NB4 (cell line): ENCODE results near the gene B4GALT6.

ENCODE experiments used
- DNase-seq: peaks from one replicate; pipeline ENCODE4 v3.0.0; 2010; ENCODE audit warnings: low read depth
- H3K4me3 ChIP-seq: one replicate; pipeline ENCODE4 v1.5.1; 2011; ENCODE audit warnings: mild to moderate bottlenecking, low read depth, low read length, moderate library complexity
- MYC ChIP-seq: IDR thresholded peaks from 2 replicates; pipeline ENCODE4 v1.6.1; 2011; ENCODE audit warnings: low read depth, low read length
- POLR2A ChIP-seq: IDR thresholded peaks from 2 replicates; pipeline ENCODE4 v1.6.1; 2011; ENCODE audit warnings: mild to moderate bottlenecking; ENCODE audit not compliant: insufficient read length; ENCODE audit errors: extremely low read depth
- TF ChIP-seq, protein P1 (sequence below): IDR thresholded peaks from one replicate; pipeline ENCODE4 v1.5.1; 2012; ENCODE audit warnings: low read depth, low read length
- TF ChIP-seq, protein P2 (sequence below): IDR thresholded peaks from 2 replicates; pipeline ENCODE4 v1.6.1; 2011; ENCODE audit warnings: low read depth, low read length

Gene B4GALT6

DNA sequence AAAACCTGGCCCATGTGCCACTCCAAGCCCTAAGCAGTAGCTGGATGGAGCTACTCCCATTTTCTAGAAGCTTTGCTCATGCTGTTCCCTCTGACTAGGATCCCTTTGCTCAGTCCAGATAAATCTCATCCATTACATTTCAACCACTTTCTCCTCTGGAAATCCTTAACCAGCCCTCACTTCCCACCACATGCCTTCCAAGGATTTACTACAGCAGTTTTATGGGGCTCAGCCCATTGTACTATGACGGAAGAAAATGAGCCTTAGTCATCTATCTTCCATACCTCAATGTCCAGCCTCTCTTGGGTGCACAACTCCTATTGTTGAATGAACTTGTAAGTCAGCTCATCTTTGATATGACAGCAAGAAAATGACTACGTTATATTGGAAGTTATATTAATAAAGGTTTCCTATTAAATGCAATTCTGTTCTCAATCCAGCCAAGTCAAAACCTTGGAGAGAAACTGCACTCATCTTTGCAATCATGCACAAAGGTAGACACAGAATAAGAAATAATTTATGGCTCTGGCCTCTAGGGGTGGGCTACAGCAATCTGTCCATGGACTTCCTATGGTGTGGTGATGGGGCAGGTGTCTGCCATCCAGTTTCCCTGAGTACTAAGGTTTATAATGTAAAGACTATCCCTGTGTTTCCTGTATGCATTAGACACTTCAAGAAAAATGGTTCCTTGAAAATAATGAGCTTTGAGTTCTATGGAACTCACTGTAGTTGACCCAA is 3.4 kb downstream of the B4GALT6 start:
- H3K4me3 ChIP-seq = no peak overlapping the region
- TF ChIP-seq MYC = no peak
- TF ChIP-seq, protein P1, sequence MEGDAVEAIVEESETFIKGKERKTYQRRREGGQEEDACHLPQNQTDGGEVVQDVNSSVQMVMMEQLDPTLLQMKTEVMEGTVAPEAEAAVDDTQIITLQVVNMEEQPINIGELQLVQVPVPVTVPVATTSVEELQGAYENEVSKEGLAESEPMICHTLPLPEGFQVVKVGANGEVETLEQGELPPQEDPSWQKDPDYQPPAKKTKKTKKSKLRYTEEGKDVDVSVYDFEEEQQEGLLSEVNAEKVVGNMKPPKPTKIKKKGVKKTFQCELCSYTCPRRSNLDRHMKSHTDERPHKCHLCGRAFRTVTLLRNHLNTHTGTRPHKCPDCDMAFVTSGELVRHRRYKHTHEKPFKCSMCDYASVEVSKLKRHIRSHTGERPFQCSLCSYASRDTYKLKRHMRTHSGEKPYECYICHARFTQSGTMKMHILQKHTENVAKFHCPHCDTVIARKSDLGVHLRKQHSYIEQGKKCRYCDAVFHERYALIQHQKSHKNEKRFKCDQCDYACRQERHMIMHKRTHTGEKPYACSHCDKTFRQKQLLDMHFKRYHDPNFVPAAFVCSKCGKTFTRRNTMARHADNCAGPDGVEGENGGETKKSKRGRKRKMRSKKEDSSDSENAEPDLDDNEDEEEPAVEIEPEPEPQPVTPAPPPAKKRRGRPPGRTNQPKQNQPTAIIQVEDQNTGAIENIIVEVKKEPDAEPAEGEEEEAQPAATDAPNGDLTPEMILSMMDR = peak; percentile 21
- peak; percentile 11 for DNase-seq

DNA sequence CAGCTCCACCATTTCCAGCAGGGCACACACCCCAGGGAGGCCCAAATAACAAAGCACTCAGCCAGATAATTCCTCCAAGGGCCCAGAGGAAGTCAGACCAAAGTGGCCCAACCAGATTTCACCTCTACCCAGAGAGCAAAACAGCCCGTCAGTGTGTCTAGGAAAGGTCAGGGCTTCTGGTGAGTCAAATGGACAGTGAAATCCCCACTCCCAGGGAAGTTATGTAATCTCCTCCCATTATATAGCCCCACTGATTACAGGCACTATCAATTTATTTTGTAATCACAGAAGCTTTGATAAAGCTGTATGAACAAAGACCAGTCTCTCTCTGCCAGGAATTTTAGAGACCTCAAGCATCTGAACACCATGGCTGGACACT is 4.0 kb downstream of the B4GALT6 start:
- TF ChIP-seq, protein P1 = no peak
- no peak for TF ChIP-seq MYC
- TF ChIP-seq POLR2A = no peak
- TF ChIP-seq, protein P2, sequence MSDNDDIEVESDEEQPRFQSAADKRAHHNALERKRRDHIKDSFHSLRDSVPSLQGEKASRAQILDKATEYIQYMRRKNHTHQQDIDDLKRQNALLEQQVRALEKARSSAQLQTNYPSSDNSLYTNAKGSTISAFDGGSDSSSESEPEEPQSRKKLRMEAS = no peak
- no peak overlapping the region for H3K4me3 ChIP-seq
- no peak for DNase-seq

DNA sequence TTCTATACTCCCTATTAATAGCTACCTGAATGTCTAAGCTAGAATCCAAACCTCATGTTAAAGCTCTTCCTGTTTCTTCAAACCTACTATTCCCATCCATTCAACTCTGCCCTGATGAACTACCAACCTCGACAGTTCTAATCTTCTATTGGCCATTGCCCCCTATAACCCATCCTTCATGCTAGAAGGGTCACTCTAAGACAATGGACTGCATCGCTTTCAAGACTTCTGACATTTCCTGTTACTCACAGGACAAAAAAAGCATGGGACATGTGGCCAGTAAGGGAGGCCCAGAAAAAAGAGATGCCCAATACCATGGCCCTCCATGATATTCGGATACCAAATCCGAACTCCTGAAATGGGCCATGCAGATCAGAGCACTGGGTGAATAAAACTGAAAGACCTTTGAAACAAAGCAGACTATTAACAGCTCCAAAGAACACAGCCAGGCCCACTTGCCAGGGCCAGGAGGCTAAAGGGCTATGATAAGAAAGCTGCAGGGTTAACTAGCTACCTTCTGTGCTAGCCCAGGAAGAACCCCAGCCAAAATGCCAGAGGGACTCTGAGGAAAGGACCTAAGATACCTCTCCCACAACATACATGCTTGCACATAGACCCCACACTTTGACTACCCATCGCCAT is 4.5 kb downstream of the B4GALT6 start:
- TF ChIP-seq, protein P2 = no peak
- DNase-seq = no peak
- H3K4me3 ChIP-seq = no peak overlapping the region

DNA sequence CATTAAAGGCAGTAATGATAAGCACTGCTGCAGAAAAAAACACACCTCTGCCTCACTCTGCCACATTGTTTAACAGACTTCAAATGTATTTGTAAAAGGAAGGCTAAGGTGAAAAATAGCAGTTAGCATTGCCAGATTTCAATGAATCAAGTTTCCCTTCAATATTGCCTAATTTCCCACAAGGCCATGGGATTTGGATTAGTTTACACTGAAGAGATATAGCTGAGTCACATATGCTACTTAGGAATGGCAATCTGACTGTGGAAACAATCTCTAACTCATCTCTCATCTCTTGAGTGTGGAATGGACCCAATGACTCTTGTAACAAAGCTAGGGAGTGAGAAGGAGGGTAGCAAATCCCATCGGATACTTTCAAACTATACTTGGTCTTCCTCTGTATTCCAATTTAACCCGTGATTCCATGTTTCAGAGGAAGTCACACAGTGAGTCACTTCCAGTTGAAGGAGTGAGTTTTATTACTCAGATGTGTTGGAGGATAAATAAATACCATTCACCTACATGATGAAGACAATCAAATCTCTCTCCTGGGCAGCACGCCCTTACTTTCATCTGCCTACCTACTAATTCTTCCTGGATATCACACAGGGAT is 5.1 kb downstream of the B4GALT6 start:
- TF ChIP-seq, protein P1 = no peak
- TF ChIP-seq, protein P2 = no peak
- TF ChIP-seq POLR2A = no peak
- no peak for TF ChIP-seq MYC
- H3K4me3 ChIP-seq = no peak overlapping the region
- DNase-seq = no peak

DNA sequence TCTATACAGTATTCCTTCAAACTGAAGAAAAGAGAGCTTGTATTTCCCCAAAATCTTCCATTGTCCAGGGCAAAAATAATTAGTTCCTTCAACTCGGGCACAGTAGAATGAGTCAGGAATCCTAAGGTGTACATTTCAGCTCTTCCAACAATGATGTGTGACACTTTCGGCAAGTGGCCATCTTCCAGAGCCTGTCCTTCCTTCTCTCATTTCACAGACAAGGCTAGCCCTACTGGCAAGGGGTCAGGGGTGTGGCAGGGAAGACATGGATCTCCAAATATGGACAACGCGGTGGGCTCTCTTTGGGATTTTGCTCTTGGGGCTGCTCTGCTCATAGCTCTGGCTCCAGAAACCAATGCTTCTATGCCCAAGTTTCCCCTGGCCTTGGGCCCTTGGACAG is 6.0 kb downstream of the B4GALT6 start:
- no peak for DNase-seq
- TF ChIP-seq, protein P1 = no peak
- TF ChIP-seq, protein P2 = no peak
- TF ChIP-seq POLR2A = no peak
- no peak for TF ChIP-seq MYC
- no peak overlapping the region for H3K4me3 ChIP-seq

DNA sequence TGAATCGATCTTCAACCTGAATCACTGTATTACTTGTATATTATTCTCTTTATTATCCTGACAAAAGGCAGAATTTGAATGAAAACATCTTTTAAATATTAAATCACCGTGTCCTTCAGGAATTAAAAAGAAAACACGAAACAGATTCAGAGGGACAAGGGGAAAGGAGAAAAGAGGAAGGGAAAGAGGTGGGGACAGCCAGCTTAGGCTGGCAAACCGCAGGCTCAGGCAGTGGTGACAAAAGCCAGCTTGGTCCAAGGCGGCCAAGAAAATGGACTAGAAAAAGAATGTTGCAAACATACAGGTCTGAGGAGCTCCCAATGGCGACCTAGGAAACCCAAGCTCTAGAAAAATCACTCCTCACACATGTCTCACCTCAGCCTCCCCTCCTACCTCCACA is 6.8 kb downstream of the B4GALT6 start:
- H3K4me3 ChIP-seq = no peak overlapping the region
- TF ChIP-seq MYC = no peak
- no peak for TF ChIP-seq POLR2A
- no peak for DNase-seq

DNA sequence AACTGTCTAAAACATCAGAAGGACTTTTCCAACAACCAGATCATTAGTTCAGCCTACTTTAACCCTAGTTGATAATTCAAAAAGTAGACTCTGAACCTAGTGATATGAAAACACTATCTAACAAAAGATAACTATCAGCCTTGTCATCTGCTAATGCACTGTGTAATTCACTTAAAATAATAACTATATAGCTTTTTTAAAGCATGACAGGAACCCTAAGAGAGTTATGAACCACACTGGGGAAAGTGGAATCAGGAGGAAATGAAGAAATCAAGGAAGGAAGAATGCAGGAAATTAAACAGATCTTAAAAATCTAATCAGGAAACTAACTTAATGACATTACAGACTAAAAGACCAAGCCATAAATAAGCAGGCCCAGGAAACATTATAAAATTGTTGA is 9.0 kb downstream of the B4GALT6 start:
- DNase-seq = no peak
- TF ChIP-seq, protein P2 = no peak
- TF ChIP-seq MYC = no peak
- TF ChIP-seq, protein P1 = no peak
- no peak for TF ChIP-seq POLR2A
- no peak overlapping the region for H3K4me3 ChIP-seq
